GM19099 (cell line): ENCODE data around the gene PDE4B.

ENCODE experiments used
- POLR2A ChIP-seq: IDR thresholded peaks from 3 replicates; pipeline ENCODE4 v1.6.1; 2011; ENCODE audit warnings: low read depth; ENCODE audit not compliant: insufficient read length; ENCODE audit errors: extremely low read depth

The PDE4B gene

DNA sequence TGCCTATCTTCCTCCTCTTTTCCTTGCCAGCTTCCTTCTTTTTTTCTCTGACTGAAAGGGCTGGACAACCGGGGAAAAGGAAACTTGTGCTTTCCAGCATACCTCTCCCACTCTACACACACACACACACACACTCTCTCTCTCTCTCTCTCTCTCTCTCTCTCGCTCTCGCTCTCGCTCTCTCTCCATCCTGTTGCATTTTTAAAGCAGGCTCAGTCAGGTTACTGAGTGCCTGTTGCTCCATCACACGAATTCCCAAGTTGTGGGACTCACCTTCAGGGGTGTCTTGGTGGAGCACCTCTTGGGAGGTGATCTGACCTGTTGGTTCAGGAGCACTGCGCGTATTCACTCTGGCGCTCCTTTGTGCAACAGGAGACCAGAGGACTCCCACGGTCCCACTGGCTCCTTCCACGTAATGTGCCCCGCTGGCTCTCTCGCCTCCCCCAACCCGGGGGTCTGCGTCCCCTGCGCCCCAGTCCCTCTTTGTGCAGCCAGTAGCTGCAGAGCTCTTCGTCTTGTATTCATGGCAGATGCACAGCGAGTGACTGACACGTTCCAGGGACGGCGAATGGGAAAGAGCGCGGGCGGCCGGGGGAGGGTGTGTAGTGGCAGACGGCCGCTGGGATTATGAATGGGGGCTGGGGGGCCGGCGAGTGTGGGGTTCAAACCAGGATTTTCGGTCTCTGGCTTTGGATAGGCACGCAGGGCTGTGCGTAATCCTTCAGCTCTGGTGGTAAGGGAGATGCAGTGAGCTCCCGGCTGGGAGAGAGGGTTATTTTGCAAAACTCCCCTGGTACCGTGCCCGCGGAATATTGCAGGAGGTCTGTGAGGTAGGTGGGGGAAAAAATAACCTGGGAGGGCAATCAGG, 660 bp upstream of the PDE4B start:
- TF ChIP-seq POLR2A = no peak

DNA sequence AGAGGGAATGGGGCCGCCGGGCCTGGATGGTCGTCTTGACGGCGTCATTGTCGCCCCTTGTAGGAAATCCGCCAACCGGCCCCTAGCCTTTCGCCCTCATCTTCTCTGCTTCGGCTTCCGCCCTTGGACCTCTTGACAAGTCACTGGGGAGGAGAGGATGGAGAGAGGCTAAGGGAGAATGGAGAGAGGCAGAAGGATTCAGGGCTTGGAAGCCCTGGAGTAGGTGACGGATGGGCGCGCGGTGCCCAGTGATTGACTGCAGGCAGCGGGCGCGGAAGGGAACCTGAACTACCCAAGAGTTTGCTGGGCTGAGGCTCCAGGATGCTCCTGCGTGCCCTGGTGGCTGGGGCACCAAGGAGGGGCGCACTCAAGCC, 651 bp downstream of the PDE4B start:
- TF ChIP-seq POLR2A = no peak

DNA sequence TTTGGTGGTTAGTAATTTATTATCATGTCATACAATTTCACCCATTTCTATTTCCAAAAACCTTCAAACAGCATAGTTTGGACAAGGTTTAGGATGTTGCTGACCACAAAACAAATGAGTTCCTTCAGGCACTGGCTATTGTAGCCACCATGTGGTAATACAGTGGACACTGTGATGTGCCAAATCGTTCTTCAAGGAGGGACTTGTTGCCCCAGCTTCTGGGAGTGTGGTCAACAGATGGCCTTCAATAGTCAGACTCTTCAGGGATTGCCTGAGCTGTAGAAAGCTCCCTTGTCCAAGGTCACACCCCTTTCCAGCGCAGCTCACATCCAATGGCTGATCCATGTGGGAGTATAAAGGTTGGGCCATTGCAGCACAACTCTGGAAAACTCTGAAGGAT, 2.6 kb downstream of the PDE4B start:
- TF ChIP-seq POLR2A = no peak

DNA sequence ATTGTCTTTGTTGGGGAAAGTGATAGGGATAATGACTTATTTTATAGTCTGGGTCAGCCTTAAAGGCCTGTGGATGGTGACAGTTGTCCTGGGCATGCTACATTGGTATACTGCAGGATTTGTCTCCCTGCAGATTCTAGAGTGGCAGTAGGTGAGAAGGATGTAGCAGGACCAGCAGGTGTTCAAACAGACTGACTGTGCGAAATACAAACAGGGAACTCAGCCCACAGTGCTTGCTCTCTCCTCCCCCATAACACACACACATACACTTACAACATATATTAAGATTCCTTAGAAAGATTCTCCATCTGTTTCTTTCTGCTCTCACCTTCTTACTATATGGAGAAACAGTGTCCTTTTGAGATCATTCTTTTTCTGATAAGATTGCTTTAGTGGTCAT, 6.9 kb downstream of the PDE4B start:
- no peak for TF ChIP-seq POLR2A

DNA sequence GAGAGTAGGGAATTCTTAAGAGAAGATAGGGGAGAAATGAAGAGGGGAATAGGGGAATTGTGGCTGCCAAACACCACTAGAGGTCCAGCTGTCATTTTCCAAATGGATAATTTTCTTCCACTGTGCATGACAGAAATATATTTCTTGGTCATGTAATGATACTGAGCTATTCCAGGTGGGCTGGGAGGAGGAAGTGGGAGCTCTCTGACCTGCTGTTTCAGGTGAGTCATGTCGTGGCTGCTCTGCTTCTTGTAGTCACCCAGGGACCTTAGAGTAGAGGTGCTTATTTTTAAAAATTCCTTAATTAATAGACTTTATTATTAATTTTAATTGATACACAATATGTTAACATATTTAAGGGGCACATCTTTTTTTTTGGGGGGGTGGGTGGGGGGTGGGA, 11.9 kb downstream of the PDE4B start:
- TF ChIP-seq POLR2A = no peak

DNA sequence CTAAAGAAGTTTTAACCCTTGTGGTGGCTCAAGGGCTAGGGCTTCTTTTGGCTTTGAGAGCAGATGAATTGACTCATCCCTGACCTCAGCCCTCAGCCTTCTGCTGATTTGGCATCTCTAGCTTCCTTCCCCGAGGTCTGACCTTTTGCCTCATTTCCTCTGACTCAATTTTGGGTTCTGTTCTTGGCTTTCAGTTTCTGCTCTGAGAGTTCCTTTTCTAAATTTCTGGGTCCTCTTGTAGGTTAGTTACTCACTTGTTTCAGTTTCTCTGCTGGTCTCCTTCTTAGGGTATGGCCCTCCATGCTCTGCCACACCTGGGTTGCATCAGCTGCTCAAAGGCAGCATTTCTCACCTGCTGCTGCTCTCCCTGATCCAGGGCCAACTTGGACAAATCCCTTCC, 19.4 kb downstream of the PDE4B start:
- TF ChIP-seq POLR2A = no peak

DNA sequence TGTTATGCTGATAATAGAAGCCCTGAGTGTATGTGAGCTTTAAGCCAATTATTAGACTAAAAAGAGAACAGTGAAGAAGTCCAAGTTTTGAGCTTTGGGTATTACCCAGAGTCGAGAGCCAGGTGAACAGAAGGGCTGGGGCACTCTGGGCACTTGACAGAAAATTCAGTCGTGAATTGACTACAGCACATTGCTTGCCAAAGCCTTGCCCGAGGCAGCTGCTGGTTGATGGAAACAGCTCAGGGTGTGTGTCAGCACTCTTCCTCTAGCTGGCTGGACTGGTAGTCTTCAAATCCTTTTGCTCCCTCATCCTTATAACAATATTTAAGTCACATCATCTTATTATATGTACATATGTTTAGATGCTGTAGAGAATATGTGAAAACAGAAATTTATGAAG, 21.3 kb downstream of the PDE4B start:
- no peak for TF ChIP-seq POLR2A

DNA sequence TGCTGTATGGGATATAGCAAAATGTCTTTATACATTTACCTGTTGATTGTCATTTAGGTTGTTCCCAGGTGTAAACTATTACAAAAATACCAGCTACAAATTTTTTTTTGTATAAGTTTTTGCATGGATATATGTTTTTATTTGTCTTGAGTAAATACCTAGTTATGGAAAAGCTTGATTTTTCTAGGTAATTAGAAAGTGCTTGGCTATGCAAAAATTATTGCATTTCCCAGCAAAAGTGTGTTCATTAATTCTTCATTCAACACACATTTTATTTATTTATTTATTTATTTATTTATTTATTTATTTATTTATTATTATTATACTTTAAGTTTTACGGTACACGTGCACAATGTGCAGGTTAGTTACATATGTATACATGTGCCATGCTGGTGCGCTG, 22.1 kb downstream of the PDE4B start:
- no peak for TF ChIP-seq POLR2A

DNA sequence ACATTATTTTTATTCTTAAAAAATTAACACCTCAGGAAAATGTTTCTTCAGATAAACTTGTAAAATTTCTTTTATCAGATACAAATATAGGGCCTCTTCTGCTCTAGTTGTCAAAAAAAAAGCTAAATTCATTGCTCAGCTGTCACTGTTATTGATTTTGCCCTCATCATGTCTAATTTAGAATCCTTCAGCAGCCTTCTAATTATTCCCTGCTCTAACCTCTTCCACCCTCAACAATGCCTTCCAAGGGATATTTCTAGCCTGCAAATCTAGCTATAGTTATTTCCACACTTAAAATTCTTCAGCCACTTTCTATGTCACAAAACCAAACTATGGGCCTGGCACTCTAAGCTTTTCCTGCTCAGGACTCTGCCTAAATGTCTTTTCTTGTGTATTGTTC, 25.2 kb downstream of the PDE4B start:
- TF ChIP-seq POLR2A = no peak

DNA sequence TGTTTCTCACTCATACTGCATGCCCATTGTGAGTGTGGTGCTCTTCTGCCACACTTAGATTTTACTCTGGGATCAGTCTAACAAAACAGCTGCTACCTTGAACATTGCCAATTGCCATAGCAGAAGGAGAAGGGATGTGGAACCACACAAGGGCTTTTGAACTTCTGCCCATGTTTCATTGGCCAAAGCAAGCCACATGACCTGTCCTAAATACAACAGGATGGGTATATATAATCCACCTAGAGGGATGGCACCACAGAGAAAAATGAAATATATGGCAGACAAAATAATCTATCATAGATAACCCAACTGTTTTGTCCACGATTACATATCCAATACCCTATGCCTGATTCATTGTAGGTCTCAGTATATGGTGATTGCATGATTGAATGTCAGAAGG, 26.3 kb downstream of the PDE4B start:
- TF ChIP-seq POLR2A = no peak

DNA sequence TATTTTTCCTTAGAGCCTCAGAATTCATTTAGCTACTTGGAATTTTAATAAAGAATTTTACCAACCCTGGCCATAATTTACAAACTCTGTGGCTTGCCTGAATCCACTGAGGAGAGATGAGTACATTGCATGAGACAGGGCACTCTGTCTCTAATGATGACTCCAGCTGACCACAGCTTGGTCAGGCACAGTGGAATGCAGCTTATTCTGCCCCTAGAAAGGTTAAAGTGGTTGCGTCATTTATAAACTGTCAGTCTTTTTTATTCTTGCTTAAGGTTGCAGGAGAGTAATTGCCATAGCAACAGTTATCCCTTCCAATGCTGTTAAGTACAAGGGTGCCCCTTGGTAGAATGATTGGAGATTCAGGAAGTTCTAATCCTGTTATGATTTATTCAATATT, 28.3 kb downstream of the PDE4B start:
- TF ChIP-seq POLR2A = no peak

DNA sequence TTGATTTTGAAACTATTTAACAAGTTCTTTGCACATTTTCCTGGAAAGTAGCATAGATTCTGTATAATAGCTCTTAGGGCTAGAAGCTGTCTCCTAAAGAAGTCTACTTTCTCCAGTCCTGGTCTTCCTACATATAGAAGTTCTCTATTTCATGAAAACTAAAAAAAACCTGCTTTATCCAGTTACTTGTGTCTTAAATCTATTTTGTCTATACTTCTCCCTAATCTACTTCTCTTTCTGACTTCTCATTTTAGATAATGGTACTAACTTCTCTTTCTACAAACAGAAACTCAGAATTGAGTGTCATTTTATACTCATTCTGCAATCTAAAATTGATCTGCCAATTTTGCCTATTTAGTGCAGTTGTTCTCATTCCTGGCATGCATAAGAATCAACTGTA, 28.7 kb downstream of the PDE4B start:
- no peak for TF ChIP-seq POLR2A

DNA sequence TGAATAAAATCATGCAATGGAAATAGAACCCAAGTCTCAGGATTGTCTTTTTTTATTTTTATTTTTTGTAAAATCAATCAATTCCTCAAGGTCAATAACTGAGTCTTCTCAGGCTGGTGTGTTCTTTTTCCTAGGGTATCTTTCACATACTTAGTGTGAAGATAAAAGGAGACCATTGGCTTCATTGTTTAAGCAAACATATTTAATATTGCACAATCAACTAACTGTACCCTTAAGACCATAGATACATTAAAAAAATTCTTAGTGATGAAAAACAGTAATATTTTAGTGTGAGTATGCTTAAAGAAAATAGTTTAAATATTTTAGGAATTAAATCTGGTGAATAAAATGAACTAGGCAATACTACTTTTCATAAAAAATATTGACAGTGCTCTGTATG, 31.4 kb downstream of the PDE4B start:
- no peak for TF ChIP-seq POLR2A

DNA sequence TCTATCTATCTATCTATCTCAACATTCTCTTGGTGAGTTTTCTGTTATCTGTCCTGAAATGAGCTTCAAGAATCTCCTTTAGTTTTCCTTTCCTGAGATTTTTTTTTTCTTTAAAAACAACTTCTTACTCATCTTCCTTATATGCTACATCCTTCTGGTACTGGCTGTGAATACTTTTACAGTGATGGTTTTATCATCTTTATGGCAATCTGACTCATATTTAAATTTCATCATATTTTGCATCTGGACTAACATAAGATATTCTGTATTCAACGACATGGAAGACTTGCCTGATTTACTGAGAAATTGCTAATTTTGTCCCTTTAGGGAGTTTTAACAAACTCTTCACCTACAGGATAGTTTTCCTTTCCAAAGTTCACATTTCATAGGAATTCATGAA, 33.0 kb downstream of the PDE4B start:
- no peak for TF ChIP-seq POLR2A

DNA sequence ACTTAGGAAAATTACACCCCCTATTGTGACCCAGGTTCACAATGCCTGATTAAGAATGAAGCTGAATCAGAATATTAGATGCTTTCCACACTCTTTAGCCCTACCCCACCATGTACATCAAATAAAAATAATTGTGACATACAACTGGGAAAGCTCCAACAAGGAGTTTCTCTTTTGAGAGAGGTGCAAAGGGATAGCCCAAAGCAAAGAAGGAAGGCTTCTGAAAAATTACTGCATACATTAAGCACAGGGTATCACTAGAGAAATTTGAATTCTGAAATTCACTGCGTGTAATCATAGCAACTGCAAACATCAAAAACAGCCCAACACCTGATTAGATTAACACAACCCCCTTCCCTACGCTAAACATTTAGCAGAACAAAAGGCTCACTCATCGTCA, 34.1 kb downstream of the PDE4B start:
- TF ChIP-seq POLR2A = no peak

DNA sequence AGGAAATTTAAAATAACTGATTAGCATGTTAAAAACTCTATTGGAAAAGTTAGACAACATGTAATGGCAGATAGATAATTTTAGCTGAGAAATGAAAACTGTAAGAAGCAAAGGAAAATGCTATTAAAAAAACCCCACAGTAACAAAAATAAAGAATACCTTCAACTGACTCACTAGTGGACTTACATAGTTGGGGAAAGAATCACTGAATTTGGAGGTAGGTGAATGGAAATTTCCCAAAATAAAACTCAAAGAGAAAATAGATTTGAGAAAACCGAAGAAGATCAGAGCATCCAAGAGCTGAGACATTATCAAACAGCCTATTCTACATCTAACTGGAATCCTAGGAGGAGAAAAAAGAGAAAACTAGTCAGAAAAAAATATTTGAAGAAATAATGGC, 34.7 kb downstream of the PDE4B start:
- TF ChIP-seq POLR2A = no peak

DNA sequence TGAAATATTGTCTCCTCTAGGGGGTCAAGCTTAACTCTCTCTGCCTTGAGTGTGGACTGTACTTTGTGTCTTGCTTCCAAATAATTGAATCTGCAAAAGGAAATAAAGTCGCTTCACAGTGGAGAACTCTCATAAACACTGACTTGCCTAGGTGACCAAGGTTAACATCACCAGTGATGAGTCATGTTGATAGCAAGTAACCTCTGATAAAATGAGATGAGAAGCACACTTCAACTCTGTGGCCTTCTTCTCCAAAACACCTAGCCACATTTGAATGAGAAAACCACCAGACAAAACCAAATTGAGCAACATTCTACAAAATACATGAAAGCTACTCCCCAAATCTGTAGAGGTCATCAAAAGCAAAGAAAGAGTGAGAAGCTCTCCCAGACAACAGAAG, 37.6 kb downstream of the PDE4B start:
- no peak for TF ChIP-seq POLR2A
